ENCODE data around the gene CDS2. TPM values are rescaled to one million over a fixed set of nuclear protein-coding genes. Genes with fewer than 3 reads are reported as not detected.
A peak's percentile ranks its signal among the peaks of the same experiment; 100 is the strongest.

Gene CDS2
- total RNA-seq, 1 experiment from 2014 or later, result 49.1 TPM

DNA sequence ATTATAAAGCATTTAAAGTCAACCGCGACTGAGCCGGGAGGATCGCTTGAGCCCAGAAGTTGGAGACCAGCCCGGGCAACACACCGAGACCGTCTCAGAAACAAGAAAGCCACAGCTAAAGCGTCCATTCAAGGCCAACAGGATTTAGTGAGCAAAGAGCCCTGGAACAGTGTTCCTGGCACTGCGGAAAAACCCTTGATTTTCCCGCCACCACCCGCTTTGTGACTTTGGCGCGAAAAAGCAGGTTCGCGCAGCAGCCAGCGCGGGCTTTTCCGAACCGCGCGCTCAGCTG is 7.7 kb upstream of the CDS2 start (continued):
- TF ChIP-seq, protein P1, sequence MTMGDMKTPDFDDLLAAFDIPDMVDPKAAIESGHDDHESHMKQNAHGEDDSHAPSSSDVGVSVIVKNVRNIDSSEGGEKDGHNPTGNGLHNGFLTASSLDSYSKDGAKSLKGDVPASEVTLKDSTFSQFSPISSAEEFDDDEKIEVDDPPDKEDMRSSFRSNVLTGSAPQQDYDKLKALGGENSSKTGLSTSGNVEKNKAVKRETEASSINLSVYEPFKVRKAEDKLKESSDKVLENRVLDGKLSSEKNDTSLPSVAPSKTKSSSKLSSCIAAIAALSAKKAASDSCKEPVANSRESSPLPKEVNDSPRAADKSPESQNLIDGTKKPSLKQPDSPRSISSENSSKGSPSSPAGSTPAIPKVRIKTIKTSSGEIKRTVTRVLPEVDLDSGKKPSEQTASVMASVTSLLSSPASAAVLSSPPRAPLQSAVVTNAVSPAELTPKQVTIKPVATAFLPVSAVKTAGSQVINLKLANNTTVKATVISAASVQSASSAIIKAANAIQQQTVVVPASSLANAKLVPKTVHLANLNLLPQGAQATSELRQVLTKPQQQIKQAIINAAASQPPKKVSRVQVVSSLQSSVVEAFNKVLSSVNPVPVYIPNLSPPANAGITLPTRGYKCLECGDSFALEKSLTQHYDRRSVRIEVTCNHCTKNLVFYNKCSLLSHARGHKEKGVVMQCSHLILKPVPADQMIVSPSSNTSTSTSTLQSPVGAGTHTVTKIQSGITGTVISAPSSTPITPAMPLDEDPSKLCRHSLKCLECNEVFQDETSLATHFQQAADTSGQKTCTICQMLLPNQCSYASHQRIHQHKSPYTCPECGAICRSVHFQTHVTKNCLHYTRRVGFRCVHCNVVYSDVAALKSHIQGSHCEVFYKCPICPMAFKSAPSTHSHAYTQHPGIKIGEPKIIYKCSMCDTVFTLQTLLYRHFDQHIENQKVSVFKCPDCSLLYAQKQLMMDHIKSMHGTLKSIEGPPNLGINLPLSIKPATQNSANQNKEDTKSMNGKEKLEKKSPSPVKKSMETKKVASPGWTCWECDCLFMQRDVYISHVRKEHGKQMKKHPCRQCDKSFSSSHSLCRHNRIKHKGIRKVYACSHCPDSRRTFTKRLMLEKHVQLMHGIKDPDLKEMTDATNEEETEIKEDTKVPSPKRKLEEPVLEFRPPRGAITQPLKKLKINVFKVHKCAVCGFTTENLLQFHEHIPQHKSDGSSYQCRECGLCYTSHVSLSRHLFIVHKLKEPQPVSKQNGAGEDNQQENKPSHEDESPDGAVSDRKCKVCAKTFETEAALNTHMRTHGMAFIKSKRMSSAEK (CRISPR knock-in tag; IDR thresholded peaks at IDR 0.05; ENCODE audit: borderline replicate concordance), result no peak
- TF ChIP-seq, protein P2, sequence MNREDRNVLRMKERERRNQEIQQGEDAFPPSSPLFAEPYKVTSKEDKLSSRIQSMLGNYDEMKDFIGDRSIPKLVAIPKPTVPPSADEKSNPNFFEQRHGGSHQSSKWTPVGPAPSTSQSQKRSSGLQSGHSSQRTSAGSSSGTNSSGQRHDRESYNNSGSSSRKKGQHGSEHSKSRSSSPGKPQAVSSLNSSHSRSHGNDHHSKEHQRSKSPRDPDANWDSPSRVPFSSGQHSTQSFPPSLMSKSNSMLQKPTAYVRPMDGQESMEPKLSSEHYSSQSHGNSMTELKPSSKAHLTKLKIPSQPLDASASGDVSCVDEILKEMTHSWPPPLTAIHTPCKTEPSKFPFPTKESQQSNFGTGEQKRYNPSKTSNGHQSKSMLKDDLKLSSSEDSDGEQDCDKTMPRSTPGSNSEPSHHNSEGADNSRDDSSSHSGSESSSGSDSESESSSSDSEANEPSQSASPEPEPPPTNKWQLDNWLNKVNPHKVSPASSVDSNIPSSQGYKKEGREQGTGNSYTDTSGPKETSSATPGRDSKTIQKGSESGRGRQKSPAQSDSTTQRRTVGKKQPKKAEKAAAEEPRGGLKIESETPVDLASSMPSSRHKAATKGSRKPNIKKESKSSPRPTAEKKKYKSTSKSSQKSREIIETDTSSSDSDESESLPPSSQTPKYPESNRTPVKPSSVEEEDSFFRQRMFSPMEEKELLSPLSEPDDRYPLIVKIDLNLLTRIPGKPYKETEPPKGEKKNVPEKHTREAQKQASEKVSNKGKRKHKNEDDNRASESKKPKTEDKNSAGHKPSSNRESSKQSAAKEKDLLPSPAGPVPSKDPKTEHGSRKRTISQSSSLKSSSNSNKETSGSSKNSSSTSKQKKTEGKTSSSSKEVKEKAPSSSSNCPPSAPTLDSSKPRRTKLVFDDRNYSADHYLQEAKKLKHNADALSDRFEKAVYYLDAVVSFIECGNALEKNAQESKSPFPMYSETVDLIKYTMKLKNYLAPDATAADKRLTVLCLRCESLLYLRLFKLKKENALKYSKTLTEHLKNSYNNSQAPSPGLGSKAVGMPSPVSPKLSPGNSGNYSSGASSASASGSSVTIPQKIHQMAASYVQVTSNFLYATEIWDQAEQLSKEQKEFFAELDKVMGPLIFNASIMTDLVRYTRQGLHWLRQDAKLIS (CRISPR knock-in tag; IDR thresholded peaks at IDR 0.05; ENCODE audit: borderline replicate concordance), result no peak
- TF ChIP-seq, protein P3, sequence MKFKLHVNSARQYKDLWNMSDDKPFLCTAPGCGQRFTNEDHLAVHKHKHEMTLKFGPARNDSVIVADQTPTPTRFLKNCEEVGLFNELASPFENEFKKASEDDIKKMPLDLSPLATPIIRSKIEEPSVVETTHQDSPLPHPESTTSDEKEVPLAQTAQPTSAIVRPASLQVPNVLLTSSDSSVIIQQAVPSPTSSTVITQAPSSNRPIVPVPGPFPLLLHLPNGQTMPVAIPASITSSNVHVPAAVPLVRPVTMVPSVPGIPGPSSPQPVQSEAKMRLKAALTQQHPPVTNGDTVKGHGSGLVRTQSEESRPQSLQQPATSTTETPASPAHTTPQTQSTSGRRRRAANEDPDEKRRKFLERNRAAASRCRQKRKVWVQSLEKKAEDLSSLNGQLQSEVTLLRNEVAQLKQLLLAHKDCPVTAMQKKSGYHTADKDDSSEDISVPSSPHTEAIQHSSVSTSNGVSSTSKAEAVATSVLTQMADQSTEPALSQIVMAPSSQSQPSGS (CRISPR knock-in tag; IDR thresholded peaks at IDR 0.05; ENCODE audit: borderline replicate concordance, low read depth), result peak; percentile 91

DNA sequence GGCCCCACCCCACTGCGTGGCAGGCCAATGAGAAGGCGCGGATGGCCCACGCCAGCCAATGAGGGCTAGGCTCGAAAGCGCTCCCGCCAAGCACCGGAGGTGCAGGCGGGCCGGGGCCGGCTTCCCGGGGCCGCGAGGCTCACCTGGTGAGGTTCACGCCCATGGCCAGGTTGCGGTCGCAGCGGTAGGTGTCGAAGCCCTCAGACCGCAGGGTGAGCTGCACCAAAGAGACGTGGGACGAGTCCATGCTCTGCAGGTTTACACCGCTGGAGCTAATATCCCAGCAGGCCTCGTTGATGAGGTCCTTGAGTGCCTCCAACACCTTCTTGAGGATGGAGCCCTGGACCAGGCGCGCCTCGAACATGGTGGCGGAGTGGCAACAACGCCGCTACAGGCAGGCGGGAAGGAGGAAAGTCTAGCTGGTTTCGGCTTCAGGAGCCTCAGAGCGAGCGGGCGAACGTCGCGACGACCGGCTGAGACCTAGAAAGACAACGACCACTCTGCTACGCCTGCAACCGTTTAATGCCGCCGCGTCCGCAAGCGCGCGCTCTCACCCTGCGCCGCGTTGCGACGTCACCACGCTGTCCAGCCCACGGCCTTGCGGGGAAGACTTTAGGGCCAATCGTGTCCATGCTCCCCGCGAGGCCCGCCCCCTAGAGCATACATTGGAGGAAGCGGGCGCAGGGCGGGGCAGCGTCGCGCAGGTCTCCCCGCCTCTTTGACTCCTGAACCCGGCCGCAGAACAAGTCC is 7.2 kb upstream of the CDS2 start, which contains the start of gene PCNA:
TSS of gene PCNA (minus strand) at position 524 of the 750 bp plus-strand sequence. CDS start at position 364, 160 bp downstream.
- Mint-ChIP-seq H3K4me3 (peak within 1 kb of the TSS; percentile 93), H3K27me3 (ENCODE audit: low read depth) (no peaks in the 10 kb centered on the region), H3K36me3 (peaks cover 44% of the 10 kb centered on the region), H3K27ac (peak within 1 kb of the TSS; percentile 97), H3K4me1 (peaks cover 39% of the 10 kb centered on the region), H3K9me3 (no peaks in the 10 kb centered on the region)
- peak; percentile 96 for DNase-seq (ENCODE audit: low spot score)
- ChIA-PET POLR2A (interaction anchor here (1.0 to 1.6 kb wide), 2 partner anchors 60 to 73 kb away, joined by 3 to 5 read pairs; no protein-coding TSS in a partner anchor), CTCF (interaction anchor here (1.0 to 3.7 kb wide), 3 partner anchors 72 to 105 kb away, joined by 3 to 23 read pairs (median 4); no protein-coding TSS in a partner anchor)
- ATAC-seq, result peak; percentile 96
- TF ChIP-seq, protein P4, sequence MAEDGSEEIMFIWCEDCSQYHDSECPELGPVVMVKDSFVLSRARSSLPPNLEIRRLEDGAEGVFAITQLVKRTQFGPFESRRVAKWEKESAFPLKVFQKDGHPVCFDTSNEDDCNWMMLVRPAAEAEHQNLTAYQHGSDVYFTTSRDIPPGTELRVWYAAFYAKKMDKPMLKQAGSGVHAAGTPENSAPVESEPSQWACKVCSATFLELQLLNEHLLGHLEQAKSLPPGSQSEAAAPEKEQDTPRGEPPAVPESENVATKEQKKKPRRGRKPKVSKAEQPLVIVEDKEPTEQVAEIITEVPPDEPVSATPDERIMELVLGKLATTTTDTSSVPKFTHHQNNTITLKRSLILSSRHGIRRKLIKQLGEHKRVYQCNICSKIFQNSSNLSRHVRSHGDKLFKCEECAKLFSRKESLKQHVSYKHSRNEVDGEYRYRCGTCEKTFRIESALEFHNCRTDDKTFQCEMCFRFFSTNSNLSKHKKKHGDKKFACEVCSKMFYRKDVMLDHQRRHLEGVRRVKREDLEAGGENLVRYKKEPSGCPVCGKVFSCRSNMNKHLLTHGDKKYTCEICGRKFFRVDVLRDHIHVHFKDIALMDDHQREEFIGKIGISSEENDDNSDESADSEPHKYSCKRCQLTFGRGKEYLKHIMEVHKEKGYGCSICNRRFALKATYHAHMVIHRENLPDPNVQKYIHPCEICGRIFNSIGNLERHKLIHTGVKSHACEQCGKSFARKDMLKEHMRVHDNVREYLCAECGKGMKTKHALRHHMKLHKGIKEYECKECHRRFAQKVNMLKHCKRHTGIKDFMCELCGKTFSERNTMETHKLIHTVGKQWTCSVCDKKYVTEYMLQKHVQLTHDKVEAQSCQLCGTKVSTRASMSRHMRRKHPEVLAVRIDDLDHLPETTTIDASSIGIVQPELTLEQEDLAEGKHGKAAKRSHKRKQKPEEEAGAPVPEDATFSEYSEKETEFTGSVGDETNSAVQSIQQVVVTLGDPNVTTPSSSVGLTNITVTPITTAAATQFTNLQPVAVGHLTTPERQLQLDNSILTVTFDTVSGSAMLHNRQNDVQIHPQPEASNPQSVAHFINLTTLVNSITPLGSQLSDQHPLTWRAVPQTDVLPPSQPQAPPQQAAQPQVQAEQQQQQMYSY (CRISPR knock-in tag; IDR thresholded peaks at IDR 0.05), result no peak
- TF ChIP-seq ZNF396 (CRISPR knock-in tag; IDR thresholded peaks at IDR 0.05; ENCODE audit: borderline replicate concordance) (no peak), EMX1 (CRISPR knock-in tag; IDR thresholded peaks at IDR 0.05) (no peak), MYBL2 (CRISPR knock-in tag; IDR thresholded peaks at IDR 0.05) (peak; percentile 92)
- TF ChIP-seq, protein P5, sequence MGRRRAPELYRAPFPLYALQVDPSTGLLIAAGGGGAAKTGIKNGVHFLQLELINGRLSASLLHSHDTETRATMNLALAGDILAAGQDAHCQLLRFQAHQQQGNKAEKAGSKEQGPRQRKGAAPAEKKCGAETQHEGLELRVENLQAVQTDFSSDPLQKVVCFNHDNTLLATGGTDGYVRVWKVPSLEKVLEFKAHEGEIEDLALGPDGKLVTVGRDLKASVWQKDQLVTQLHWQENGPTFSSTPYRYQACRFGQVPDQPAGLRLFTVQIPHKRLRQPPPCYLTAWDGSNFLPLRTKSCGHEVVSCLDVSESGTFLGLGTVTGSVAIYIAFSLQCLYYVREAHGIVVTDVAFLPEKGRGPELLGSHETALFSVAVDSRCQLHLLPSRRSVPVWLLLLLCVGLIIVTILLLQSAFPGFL (CRISPR knock-in tag; IDR thresholded peaks at IDR 0.05; ENCODE audit: borderline replicate concordance), result no peak; the same call in none of the 2 replicates
- TF ChIP-seq, protein P6, sequence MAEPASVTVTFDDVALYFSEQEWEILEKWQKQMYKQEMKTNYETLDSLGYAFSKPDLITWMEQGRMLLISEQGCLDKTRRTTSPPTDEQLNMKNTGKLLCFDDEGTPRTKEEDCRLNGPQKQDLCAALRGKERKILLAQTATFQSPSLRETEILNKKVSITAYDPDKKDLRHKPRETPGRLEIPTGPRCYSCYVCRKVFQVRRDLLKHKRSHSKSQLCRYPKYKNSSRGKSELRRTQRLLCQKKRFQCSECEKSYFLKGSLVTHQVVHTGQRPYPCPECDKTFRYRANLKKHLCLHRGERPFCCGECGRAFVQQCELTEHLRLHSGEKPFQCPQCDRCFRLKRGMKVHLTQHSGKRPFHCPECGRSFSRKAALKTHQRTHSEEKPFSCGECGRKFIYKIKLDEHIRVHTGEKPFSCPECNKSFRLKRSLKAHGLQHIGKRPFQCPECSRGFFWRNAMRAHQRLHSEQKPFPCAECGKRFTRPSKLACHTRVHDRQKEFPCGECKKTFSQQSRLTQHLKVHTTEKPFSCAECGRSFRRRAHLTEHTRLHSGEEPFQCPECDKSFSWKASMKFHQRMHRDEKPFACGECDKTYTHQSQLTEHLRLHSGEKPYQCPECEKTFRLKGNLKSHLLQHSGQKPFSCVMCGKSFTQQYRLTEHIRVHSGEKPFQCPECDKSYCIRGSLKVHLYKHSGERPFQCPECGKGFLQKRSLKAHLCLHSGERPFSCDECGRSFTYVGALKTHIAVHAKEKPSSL (CRISPR knock-in tag; conservative IDR thresholded peaks at IDR 0.05), result no peak
- TF ChIP-seq, protein P7, sequence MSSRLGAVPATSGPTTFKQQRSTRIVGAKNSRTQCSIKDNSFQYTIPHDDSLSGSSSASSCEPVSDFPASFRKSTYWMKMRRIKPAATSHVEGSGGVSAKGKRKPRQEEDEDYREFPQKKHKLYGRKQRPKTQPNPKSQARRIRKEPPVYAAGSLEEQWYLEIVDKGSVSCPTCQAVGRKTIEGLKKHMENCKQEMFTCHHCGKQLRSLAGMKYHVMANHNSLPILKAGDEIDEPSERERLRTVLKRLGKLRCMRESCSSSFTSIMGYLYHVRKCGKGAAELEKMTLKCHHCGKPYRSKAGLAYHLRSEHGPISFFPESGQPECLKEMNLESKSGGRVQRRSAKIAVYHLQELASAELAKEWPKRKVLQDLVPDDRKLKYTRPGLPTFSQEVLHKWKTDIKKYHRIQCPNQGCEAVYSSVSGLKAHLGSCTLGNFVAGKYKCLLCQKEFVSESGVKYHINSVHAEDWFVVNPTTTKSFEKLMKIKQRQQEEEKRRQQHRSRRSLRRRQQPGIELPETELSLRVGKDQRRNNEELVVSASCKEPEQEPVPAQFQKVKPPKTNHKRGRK (CRISPR knock-in tag; IDR thresholded peaks at IDR 0.05; ENCODE audit: borderline replicate concordance), result no peak
- TF ChIP-seq, protein P8, sequence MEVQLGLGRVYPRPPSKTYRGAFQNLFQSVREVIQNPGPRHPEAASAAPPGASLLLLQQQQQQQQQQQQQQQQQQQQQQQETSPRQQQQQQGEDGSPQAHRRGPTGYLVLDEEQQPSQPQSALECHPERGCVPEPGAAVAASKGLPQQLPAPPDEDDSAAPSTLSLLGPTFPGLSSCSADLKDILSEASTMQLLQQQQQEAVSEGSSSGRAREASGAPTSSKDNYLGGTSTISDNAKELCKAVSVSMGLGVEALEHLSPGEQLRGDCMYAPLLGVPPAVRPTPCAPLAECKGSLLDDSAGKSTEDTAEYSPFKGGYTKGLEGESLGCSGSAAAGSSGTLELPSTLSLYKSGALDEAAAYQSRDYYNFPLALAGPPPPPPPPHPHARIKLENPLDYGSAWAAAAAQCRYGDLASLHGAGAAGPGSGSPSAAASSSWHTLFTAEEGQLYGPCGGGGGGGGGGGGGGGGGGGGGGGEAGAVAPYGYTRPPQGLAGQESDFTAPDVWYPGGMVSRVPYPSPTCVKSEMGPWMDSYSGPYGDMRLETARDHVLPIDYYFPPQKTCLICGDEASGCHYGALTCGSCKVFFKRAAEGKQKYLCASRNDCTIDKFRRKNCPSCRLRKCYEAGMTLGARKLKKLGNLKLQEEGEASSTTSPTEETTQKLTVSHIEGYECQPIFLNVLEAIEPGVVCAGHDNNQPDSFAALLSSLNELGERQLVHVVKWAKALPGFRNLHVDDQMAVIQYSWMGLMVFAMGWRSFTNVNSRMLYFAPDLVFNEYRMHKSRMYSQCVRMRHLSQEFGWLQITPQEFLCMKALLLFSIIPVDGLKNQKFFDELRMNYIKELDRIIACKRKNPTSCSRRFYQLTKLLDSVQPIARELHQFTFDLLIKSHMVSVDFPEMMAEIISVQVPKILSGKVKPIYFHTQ (CRISPR knock-in tag; IDR thresholded peaks at IDR 0.05), result no peak
